DOHH2 (cell line): ENCODE data around the gene MACROD2.

Experiments used
- H3F3A ChIP-seq: fragments of 200-600 bp; sonication (generic), shearing (Covaris generic); 2 replicates; pipeline ENCODE4 v1.6.0; 2016; ENCODE audit warnings: antibody characterized with exemption, mild to moderate bottlenecking; ENCODE audit not compliant: control insufficient read depth, insufficient read depth
- H3K27ac ChIP-seq: fragments of 200-600 bp; sonication (generic); 2 replicates; pipeline ENCODE4 v1.5.1; 2014; ENCODE audit warnings: low read depth, mild to moderate bottlenecking, low read length, moderate library complexity
- H3K27me3 ChIP-seq: fragments of 200-600 bp; sonication (generic); 2 replicates; pipeline ENCODE4 v1.6.1; 2014; ENCODE audit warnings: mild to moderate bottlenecking, low read length, mixed read lengths; ENCODE audit not compliant: control insufficient read depth
- H3K36me3 ChIP-seq: fragments of 200-600 bp; sonication (generic); 2 replicates; pipeline ENCODE4 v1.6.1; 2014; ENCODE audit warnings: mild to moderate bottlenecking, low read length, moderate library complexity, mixed read lengths; ENCODE audit not compliant: control insufficient read depth
- H3K4me1 ChIP-seq: fragments of 200-600 bp; sonication (generic); 2 replicates; pipeline ENCODE4 v1.6.1; 2014; ENCODE audit warnings: mild to moderate bottlenecking, low read length, mixed read lengths; ENCODE audit not compliant: control insufficient read depth
- H3K4me2 ChIP-seq: fragments of 200-600 bp; sonication (generic); 2 replicates; pipeline ENCODE4 v1.6.0; 2014; ENCODE audit warnings: mild to moderate bottlenecking, low read length, moderate library complexity
- H3K4me3 ChIP-seq: fragments of 200-600 bp; sonication (generic); 2 replicates; pipeline ENCODE4 v1.5.1; 2014; ENCODE audit warnings: mild to moderate bottlenecking, low read length, mixed read lengths
- H3K79me2 ChIP-seq: fragments of 200-600 bp; sonication (generic); 2 replicates; pipeline ENCODE4 v1.6.1; 2014; ENCODE audit warnings: mild to moderate bottlenecking, low read length, mixed read lengths; ENCODE audit not compliant: control insufficient read depth
- H3K9me2 ChIP-seq: fragments of 200-600 bp; sonication (generic); replicated peaks from 2 replicates; pipeline ENCODE4 v1.6.1; 2014; ENCODE audit warnings: mild to moderate bottlenecking, low read length, mixed read lengths; ENCODE audit not compliant: control insufficient read depth
- H3K9me3 ChIP-seq: fragments of 200-600 bp; sonication (generic); 2 replicates; pipeline ENCODE4 v1.6.1; 2014; ENCODE audit warnings: antibody characterized with exemption, low read length, mixed read lengths; ENCODE audit not compliant: control insufficient read depth, insufficient read depth
- H4K20me1 ChIP-seq: fragments of 200-600 bp; sonication (generic); 2 replicates; pipeline ENCODE4 v1.6.0; 2014; ENCODE audit warnings: low read depth, mild to moderate bottlenecking, antibody characterized with exemption, low read length, moderate library complexity; ENCODE audit not compliant: control insufficient read depth, insufficient read depth
- CTCF ChIP-seq: fragments of 200-600 bp; sonication (generic); IDR thresholded peaks from one replicate; pipeline ENCODE4 v1.5.1; 2014; ENCODE audit warnings: antibody characterized with exemption, mild to moderate bottlenecking, low read depth, low read length; ENCODE audit not compliant: poor library complexity, severe bottlenecking
- EZH2phosphoT487 ChIP-seq: fragments of 200-600 bp; sonication (generic); IDR thresholded peaks from 2 replicates; pipeline ENCODE4 v1.6.1; 2017; ENCODE audit warnings: borderline replicate concordance, mild to moderate bottlenecking, antibody characterized with exemption, low read length, moderate library complexity, mixed read lengths

MACROD2 gene

GRCh38 chr20:14828459-14828858 lies 833.1 kb downstream of the MACROD2 start:
- Histone ChIP-seq H3F3A (no peaks in the 10 kb centered on the region), H3K79me2 (no peaks in the 10 kb centered on the region), H3K27me3 (no peaks in the 10 kb centered on the region), H3K4me3 (no peak overlapping the region), H3K9me3 (no peaks in the 10 kb centered on the region), H3K4me2 (no peak overlapping the region), H4K20me1 (no peaks in the 10 kb centered on the region), H3K27ac (no peak overlapping the region), H3K4me1 (peaks cover 4% of the 10 kb centered on the region; the same call in 1 of the 2 replicates), H3K36me3 (no peaks in the 10 kb centered on the region), H3K9me2 (no peaks in the 10 kb centered on the region; the same call in 1 of the 2 replicates)
- TF ChIP-seq EZH2phosphoT487 (no peak), CTCF (no peak)

DNA sequence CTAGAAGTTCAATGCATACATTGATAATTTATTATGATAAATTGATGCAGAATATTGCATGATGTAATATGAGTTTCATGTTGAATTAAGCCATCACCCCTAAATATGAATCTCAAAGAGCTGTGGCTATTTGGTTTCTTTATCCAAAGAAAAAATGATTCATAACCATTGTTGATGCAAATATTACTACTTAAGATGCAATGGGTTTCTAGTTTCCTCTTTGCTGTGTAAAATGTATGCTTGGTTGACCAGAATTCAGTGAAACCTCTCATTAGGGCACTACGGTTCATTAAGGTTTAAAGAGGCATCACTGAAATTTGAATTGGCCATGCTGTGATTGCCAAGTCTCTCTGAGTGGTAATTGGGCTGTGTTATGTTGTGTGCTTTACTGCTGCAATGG lies 834.6 kb downstream of the MACROD2 start:
- H3K9me3 ChIP-seq, result no peaks in the 10 kb centered on the region
- H3K27ac ChIP-seq, result no peak overlapping the region
- H3K4me2 ChIP-seq, result no peak overlapping the region
- TF ChIP-seq EZH2phosphoT487 (no peak), CTCF (no peak)
- H3K9me2 ChIP-seq, result no peaks in the 10 kb centered on the region; the same call in 1 of the 2 replicates
- no peaks in the 10 kb centered on the region for H3K27me3 ChIP-seq
- no peak overlapping the region for H3K4me3 ChIP-seq
- H3F3A ChIP-seq, result no peaks in the 10 kb centered on the region
- H3K79me2 ChIP-seq, result no peaks in the 10 kb centered on the region
- no peaks in the 10 kb centered on the region for H4K20me1 ChIP-seq
- H3K36me3 ChIP-seq, result no peaks in the 10 kb centered on the region
- peaks cover 4% of the 10 kb centered on the region; the same call in 1 of the 2 replicates for H3K4me1 ChIP-seq

DNA sequence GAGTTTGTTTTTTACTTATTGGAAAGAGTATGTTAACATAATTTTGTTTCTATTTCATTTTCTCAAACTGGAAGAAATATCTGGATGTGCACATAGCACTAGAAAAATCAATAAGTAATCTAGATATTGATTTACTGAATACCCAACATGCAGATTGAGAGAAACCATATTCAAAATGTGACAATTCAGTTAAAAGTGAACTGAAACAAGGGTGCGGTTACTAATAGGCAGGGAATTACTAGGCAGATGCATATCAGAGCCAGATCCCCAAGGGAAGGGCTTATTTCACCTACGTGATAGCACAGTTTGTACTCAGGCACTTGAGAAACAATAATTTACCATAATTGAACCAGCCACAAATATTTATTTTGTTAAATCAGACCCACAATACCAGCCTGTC lies 835.1 kb downstream of the MACROD2 start:
- TF ChIP-seq CTCF, result no peak
- TF ChIP-seq EZH2phosphoT487, result no peak

More for the DNA sequence above, 835.1 kb downstream of the MACROD2 start:
- no peaks in the 10 kb centered on the region for H3K27me3 ChIP-seq
- no peak overlapping the region for H3K27ac ChIP-seq
- no peaks in the 10 kb centered on the region for H3K79me2 ChIP-seq
- no peaks in the 10 kb centered on the region for H4K20me1 ChIP-seq
- no peaks in the 10 kb centered on the region for H3K36me3 ChIP-seq
- no peak overlapping the region for H3K4me2 ChIP-seq
- no peaks in the 10 kb centered on the region for H3F3A ChIP-seq
- H3K4me3 ChIP-seq, result no peak overlapping the region
- H3K4me1 ChIP-seq, result peaks cover 4% of the 10 kb centered on the region; the same call in 1 of the 2 replicates
- H3K9me3 ChIP-seq, result no peaks in the 10 kb centered on the region
- no peaks in the 10 kb centered on the region; the same call in 1 of the 2 replicates for H3K9me2 ChIP-seq
